Measurements from ENCODE around the gene GNL2.

DNA sequence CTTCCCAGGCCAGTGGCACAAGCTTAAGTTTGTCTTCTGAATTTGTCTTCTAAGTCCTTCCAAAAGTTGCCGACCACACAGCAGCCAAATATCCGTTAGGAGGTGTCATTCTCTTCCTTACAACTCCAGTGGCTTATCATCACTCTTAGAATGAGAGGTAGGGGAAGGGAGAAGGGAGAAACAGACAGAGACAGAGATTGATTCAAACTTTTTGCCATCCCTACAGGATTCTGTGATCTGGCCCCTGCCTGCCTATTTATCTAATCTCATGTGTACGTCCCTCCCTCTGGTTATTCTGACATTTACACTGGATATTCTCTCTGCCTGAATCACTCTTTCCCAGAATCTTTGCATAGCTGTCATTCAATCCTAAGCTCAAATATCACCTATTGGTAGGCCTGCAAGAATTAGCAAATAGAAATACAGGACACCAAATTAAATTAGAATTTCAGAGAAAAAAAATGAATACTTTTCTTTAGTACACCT lies 488 bp upstream of the GNL2 start:
- TF ChIP-seq CTBP1 (IDR thresholded peaks at IDR 0.05; ENCODE audit: borderline replicate concordance) (no peak), ZNF384 (IDR thresholded peaks at IDR 0.05) (no peak), HDGF (IDR thresholded peaks at IDR 0.05; ENCODE audit: borderline replicate concordance) (no peak), FOXM1 (IDR thresholded peaks at IDR 0.05; ENCODE audit: borderline replicate concordance) (no peak), NFRKB (IDR thresholded peaks at IDR 0.05) (no peak), ARNT (IDR thresholded peaks at IDR 0.05) (no peak), SP1 (IDR thresholded peaks at IDR 0.05) (no peak)
